A549 (cell line): ENCODE measurements around the gene LRIT2. TPM values are rescaled to one million over a fixed set of nuclear protein-coding genes. Genes with fewer than 3 reads are reported as not detected.

Source experiments
- ATAC-seq, 2 experiments: fragments of 200-7000 bp in 1 of 2; fragments of >200 bp in 1 of 2; cut with Nextera tagmentation in 1 of 2; cut with Tn5 transposase in 1 of 2; 3 replicates each; pipeline versions ENCODE4 v1.8.0 to v1.9.1; 2018 to 2020; ENCODE audit warnings: mild to moderate bottlenecking in 1 of 2, moderate library complexity in 1 of 2
- CTCF ChIA-PET: fragments of 300-600 bp; sonication (Branson Sonifier 250); formaldehyde crosslinking; extraction: SDS; loops from one replicate; lab custom pipeline; 2021; ENCODE audit warnings: antibody characterized with exemption, inconsistent platforms; lab: Yijun Ruan, JAX
- POLR2A ChIA-PET: fragments of 350-600 bp; formaldehyde crosslinking; extraction: SDS; loops from one replicate; lab custom pipeline; 2021; ENCODE audit warnings: antibody characterized with exemption, inconsistent platforms; lab: Yijun Ruan, JAX
- DNase-seq, 2 experiments: peaks; one replicate each; pipeline versions ENCODE4 v3.0.0 to v3.0.0-alpha.2; 2011 to 2016; ENCODE audit warnings: low read depth in 1 of 2, low spot score in 1 of 2
- FAIRE-seq: peaks from 2 replicates; lab custom pipeline; 2011; peaks lifted over from hg19 to GRCh38; lab: Jason Lieb, UNC
- H3K27ac ChIP-seq, 2 experiments: fragments of >200 bp; sonication (Bioruptor Twin); formaldehyde crosslinking; 3 replicates each; pipeline ENCODE4 v1.5.1; 2016 to 2017
- H3K4me1 ChIP-seq: fragments of >200 bp; sonication (Bioruptor Twin); formaldehyde crosslinking; 3 replicates; pipeline ENCODE4 v1.6.1; 2016
- H3K4me2 ChIP-seq: fragments of >200 bp; sonication (Bioruptor Twin); formaldehyde crosslinking; 3 replicates; pipeline ENCODE4 v1.6.1; 2016
- H3K4me3 ChIP-seq: fragments of >200 bp; sonication (Bioruptor Twin); formaldehyde crosslinking; 3 replicates; pipeline ENCODE4 v1.5.1; 2016
- H3K9me3 ChIP-seq: fragments of >200 bp; sonication (Bioruptor Twin); formaldehyde crosslinking; 3 replicates; pipeline ENCODE4 v1.6.1; 2016
- BHLHE40 ChIP-seq: IDR thresholded peaks from 2 replicates; pipeline ENCODE4 v1.6.1; 2012; ENCODE audit warnings: low read depth, low read length, inconsistent platforms
- CBX8 ChIP-seq: fragments of 200-600 bp; sonication (generic); IDR thresholded peaks from 2 replicates; pipeline ENCODE4 v1.6.1; 2016
- CHD2 ChIP-seq: fragments of 150-350 bp; IDR thresholded peaks from 2 replicates; pipeline ENCODE4 v1.6.1; 2014; ENCODE audit warnings: low read length; ENCODE audit not compliant: partially characterized antibody
- CTCF ChIP-seq: fragments of >200 bp; sonication (Bioruptor Twin); formaldehyde crosslinking; IDR thresholded peaks from 3 replicates; pipeline ENCODE4 v1.5.1; 2016
- EHMT2 ChIP-seq: fragments of 200-600 bp; sonication (generic); IDR thresholded peaks from 2 replicates; pipeline ENCODE4 v1.6.1; 2016; ENCODE audit warnings: antibody characterized with exemption, low read depth, mild to moderate bottlenecking, moderate library complexity
- FOSL2 ChIP-seq, 2 experiments: fragments of 450-650 bp in 1 of 2; fragments of >200 bp in 1 of 2; sonication (Bioruptor Twin) in 1 of 2; formaldehyde crosslinking; IDR thresholded peaks; 2 replicates each; pipeline versions ENCODE4 v1.5.0 to v1.6.1; 2016 to 2020; ENCODE audit warnings: mild to moderate bottlenecking in 1 of 2, moderate library complexity in 1 of 2
- HDAC2 ChIP-seq: fragments of 200-600 bp; sonication (generic); IDR thresholded peaks from 2 replicates; pipeline ENCODE4 v1.6.1; 2016
- HEYL ChIP-seq: fragments of 250-450 bp; sonication (Bioruptor Pico); IDR thresholded peaks from 2 replicates; pipeline ENCODE4 v1.8.0; 2021; ENCODE audit warnings: mild to moderate bottlenecking, moderate library complexity
- HMGXB4 ChIP-seq: fragments of 250-450 bp; sonication (Bioruptor Pico); IDR thresholded peaks from 2 replicates; pipeline ENCODE4 v1.5.0; 2021; ENCODE audit warnings: mild to moderate bottlenecking, moderate library complexity, borderline replicate concordance
- HOXA7 ChIP-seq: fragments of 250-450 bp; sonication (Bioruptor Pico); IDR thresholded peaks from 2 replicates; pipeline ENCODE4 v1.5.0; 2020; ENCODE audit warnings: mild to moderate bottlenecking, moderate library complexity
- HOXB5 ChIP-seq: fragments of 250-450 bp; sonication (Bioruptor Pico); IDR thresholded peaks from 2 replicates; pipeline ENCODE4 v1.5.0; 2020; ENCODE audit warnings: mild to moderate bottlenecking, moderate library complexity
- KDM1A ChIP-seq: fragments of 200-600 bp; sonication (generic); IDR thresholded peaks from 2 replicates; pipeline ENCODE4 v1.6.1; 2016; ENCODE audit warnings: low read depth, mild to moderate bottlenecking
- MAFK ChIP-seq: fragments of 450-650 bp; IDR thresholded peaks from 2 replicates; pipeline ENCODE4 v1.6.1; 2014; ENCODE audit not compliant: partially characterized antibody
- MYC ChIP-seq: IDR thresholded peaks from 2 replicates; pipeline ENCODE4 v1.6.1; 2012; ENCODE audit warnings: mild to moderate bottlenecking, inconsistent platforms, low read length, improper control_type of control experiment, borderline replicate concordance
- POLR2A ChIP-seq: IDR thresholded peaks from 2 replicates; pipeline ENCODE4 v1.6.1; 2012; ENCODE audit warnings: mild to moderate bottlenecking, low read length
- RAD21 ChIP-seq, 2 experiments: fragments of >200 bp in 1 of 2; sonication (Bioruptor Twin) in 1 of 2; formaldehyde crosslinking in 1 of 2; IDR thresholded peaks in 1 of 2; conservative IDR thresholded peaks in 1 of 2; 2 replicates in 1 of 2; 3 replicates in 1 of 2; pipeline ENCODE4 v1.6.1; 2012 to 2018; ENCODE audit warnings: inconsistent platforms in 1 of 2
- RNF2 ChIP-seq: fragments of 200-600 bp; sonication (generic); IDR thresholded peaks from 2 replicates; pipeline ENCODE4 v1.6.1; 2016; ENCODE audit warnings: low read depth, mild to moderate bottlenecking, antibody characterized with exemption, moderate library complexity, borderline replicate concordance
- SMC3 ChIP-seq: fragments of >200 bp; sonication (Bioruptor Twin); formaldehyde crosslinking; IDR thresholded peaks from 3 replicates; pipeline ENCODE4 v1.6.1; 2018; ENCODE audit warnings: inconsistent platforms
- TP53 ChIP-seq: fragments of 250-450 bp; sonication (Bioruptor Pico); IDR thresholded peaks from 2 replicates; pipeline ENCODE4 v1.5.0; 2021; ENCODE audit warnings: mild to moderate bottlenecking, moderate library complexity
- ZSCAN20 ChIP-seq: fragments of 250-450 bp; sonication (Bioruptor Pico); IDR thresholded peaks from 2 replicates; pipeline ENCODE4 v1.8.0; 2022; ENCODE audit warnings: mild to moderate bottlenecking, moderate library complexity
- WGBS: methylation state at CpG from one replicate; pipeline ENCODE4 v1.1.6; 2017; ENCODE audit errors: missing lambda C conversion rate; 5-methylcytosine and 5-hydroxymethylcytosine counted together
- polyA plus RNA-seq, 4 experiments: library from polyadenylated mRNA; depleted of rRNA in 3 of 4; stranded (reverse); fragments of >200 nt; fragmentation: RNase III in 1 of 4; extraction: RNeasy Plus Mini Kit Qiagen cat#74134 plus additional on column Dnase treatment in 1 of 4; gene quantifications; 2 replicates in 3 of 4; 3 replicates in 1 of 4; pipeline ENCODE4 v1.2.3, GENCODE V29; 2011 to 2017
- TF ChIP-seq, protein P1 (sequence below): IDR thresholded peaks from 2 replicates; pipeline ENCODE4 v1.6.1; 2012; ENCODE audit warnings: low read depth, borderline replicate concordance
- TF ChIP-seq, protein P2 (sequence below): IDR thresholded peaks from 2 replicates; pipeline ENCODE4 v1.6.1; 2012
- TF ChIP-seq, protein P3 (sequence below): fragments of >200 bp; sonication (Bioruptor Twin); formaldehyde crosslinking; IDR thresholded peaks from 2 replicates; pipeline ENCODE4 v1.6.1; 2016
- TF ChIP-seq, protein P4 (sequence below): fragments of 200-600 bp; sonication (generic); IDR thresholded peaks from 2 replicates; pipeline ENCODE4 v1.6.1; 2016; ENCODE audit warnings: antibody characterized with exemption, mild to moderate bottlenecking, moderate library complexity

LRIT2 gene
- polyA plus RNA-seq, 2 of the 4 experiments (the other 2 are of a cell fraction) = not detected

- peak overlapping the region; percentile 81 for H3K4me2 ChIP-seq
- peak overlapping the region; percentile 31; the same call in 2 of the 3 replicates for H3K4me3 ChIP-seq
- H3K9me3 ChIP-seq = no peaks in the 10 kb centered on the region
- ATAC-seq (peak; percentile 70 to 88; a peak in 5 of 6 replicates), DNase-seq (peak; percentile 44 to 67), FAIRE-seq (no peak)
- whole genome bisulfite sequencing = 34% methylated on average over 34 of the region's 35 CpGs
- H3K4me1 ChIP-seq = 0 out of 3 replicates have a peak, but pooled peaks cover 4% of the 10 kb centered on the region
- H3K27ac ChIP-seq = no peak overlapping the region
- CTCF ChIA-PET = interaction anchor here (0.6 to 15.3 kb wide), 24 partner anchors 8 to 282 kb away, joined by 3 to 341 read pairs (median 4); partner anchors contain the start of genes LRIT1 and RGR
- 0 out of 3 replicates have a peak, but pooled peaks have one; percentile 25 for TF ChIP-seq SMC3
- TF ChIP-seq TP53 (CRISPR knock-in tag) = no peak
- TF ChIP-seq, protein P1, sequence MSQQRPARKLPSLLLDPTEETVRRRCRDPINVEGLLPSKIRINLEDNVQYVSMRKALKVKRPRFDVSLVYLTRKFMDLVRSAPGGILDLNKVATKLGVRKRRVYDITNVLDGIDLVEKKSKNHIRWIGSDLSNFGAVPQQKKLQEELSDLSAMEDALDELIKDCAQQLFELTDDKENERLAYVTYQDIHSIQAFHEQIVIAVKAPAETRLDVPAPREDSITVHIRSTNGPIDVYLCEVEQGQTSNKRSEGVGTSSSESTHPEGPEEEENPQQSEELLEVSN = peak; percentile 96
- TF ChIP-seq CTCF = peak; percentile 56
- TF ChIP-seq MYC = no peak
- no peak for TF ChIP-seq EHMT2
- TF ChIP-seq, protein P2, sequence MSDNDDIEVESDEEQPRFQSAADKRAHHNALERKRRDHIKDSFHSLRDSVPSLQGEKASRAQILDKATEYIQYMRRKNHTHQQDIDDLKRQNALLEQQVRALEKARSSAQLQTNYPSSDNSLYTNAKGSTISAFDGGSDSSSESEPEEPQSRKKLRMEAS = peak; percentile 87
- TF ChIP-seq ZSCAN20 (CRISPR knock-in tag) = no peak
- peak; percentile 48 to 50; a peak in 4 of 5 replicates for TF ChIP-seq RAD21 (conservative IDR thresholded peaks at IDR 0.05 in 1 of 2, IDR thresholded peaks at IDR 0.05 in 1 of 2)
- TF ChIP-seq, protein P3, sequence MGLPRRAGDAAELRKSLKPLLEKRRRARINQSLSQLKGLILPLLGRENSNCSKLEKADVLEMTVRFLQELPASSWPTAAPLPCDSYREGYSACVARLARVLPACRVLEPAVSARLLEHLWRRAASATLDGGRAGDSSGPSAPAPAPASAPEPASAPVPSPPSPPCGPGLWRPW = no peak
- TF ChIP-seq FOSL2 (IDR thresholded peaks at IDR 0.05) = no peak
- TF ChIP-seq FOSL2 (CRISPR knock-in tag; IDR thresholded peaks at IDR 0.05) = no peak
- TF ChIP-seq, all 56 proteins: peak for 5
- POLR2A ChIA-PET = no interaction called here
Observed at GRCh38 chr10:84256510-84257342, 31.4 kb upstream of the LRIT2 start.

DNA sequence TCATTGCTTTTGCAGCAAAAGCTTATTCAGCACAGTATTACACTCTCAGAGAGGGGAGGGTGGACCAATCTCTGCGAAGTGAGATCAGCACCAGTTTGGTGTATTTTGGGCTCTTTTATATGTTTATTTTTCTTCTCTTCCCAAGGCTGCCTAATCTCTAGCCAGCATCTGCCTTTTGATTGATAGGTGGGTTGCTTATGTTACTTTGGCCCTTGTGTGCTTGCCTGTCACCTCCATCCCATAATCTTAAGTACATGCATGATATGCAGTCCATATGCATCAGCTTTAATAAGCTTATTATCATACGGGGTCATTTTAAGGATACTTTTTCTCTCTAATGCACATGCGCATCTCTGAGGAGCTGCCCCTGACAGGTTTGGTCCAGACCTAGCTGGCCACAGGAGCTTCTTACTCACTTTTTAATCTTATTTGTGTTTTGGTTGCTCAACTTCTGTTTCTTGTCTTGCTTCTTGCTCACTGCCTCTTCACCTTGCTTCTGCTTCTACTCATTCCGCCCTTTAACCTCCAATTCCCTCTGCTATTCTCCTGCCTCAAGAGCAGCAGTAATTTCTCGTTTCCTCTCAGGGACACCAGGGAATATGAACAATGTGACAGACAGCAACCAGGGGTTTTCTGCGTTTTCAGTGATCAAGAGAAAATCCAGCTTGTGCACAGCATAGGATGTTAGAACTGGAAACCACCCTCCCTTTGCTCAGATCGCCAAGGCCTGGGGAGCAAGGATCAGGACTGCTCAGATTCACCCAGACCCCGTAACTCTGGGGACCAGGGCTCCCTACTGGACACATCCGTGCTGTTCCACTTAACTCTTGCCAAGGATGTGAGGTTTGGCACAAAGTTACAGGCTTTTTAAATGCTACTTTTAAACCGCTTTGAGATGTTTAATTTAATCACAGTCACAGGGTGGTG is 29.5 kb upstream of the LRIT2 start:
- Histone ChIP-seq H3K4me2 (no peak overlapping the region), H3K27ac (no peak overlapping the region), H3K9me3 (no peaks in the 10 kb centered on the region), H3K4me3 (no peak overlapping the region), H3K4me1 (0 out of 3 replicates have a peak, but pooled peaks cover 4% of the 10 kb centered on the region)
- POLR2A ChIA-PET = no interaction called here
- ATAC-seq (no peak), FAIRE-seq (no peak), DNase-seq (no peak)
- 49% methylated on average over 10 of the region's 10 CpGs for WGBS
- CTCF ChIA-PET = interaction anchor here (0.5 to 1.8 kb wide), 6 partner anchors 8 to 364 kb away, joined by 3 to 8 read pairs (median 4); no protein-coding TSS in a partner anchor
- TF ChIP-seq HOXB5 (CRISPR knock-in tag) (no peak), SMC3 (no peak), HOXA7 (CRISPR knock-in tag) (no peak), RNF2 (no peak), HDAC2 (no peak), POLR2A (no peak), HMGXB4 (no peak), MAFK (no peak), CHD2 (no peak), BHLHE40 (no peak), KDM1A (no peak), CBX8 (no peak), HEYL (CRISPR knock-in tag) (no peak)
- TF ChIP-seq, protein P1 = no peak
- TF ChIP-seq, protein P4, sequence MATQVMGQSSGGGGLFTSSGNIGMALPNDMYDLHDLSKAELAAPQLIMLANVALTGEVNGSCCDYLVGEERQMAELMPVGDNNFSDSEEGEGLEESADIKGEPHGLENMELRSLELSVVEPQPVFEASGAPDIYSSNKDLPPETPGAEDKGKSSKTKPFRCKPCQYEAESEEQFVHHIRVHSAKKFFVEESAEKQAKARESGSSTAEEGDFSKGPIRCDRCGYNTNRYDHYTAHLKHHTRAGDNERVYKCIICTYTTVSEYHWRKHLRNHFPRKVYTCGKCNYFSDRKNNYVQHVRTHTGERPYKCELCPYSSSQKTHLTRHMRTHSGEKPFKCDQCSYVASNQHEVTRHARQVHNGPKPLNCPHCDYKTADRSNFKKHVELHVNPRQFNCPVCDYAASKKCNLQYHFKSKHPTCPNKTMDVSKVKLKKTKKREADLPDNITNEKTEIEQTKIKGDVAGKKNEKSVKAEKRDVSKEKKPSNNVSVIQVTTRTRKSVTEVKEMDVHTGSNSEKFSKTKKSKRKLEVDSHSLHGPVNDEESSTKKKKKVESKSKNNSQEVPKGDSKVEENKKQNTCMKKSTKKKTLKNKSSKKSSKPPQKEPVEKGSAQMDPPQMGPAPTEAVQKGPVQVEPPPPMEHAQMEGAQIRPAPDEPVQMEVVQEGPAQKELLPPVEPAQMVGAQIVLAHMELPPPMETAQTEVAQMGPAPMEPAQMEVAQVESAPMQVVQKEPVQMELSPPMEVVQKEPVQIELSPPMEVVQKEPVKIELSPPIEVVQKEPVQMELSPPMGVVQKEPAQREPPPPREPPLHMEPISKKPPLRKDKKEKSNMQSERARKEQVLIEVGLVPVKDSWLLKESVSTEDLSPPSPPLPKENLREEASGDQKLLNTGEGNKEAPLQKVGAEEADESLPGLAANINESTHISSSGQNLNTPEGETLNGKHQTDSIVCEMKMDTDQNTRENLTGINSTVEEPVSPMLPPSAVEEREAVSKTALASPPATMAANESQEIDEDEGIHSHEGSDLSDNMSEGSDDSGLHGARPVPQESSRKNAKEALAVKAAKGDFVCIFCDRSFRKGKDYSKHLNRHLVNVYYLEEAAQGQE = no peak
